Endothelial cell of umbilical vein (primary cell): ENCODE measurements around the gene METTL8. TPM values are rescaled to one million over a fixed set of nuclear protein-coding genes. Genes with fewer than 3 reads are reported as not detected.

Source experiments
- BruUV-seq: library from RNA; stranded (reverse); fragments of 400-500 nt; replicated peaks from 2 replicates; lab custom pipeline; 2021; lab: Mats Ljungman, UMichigan
- CTCF ChIA-PET: fragments of 300-600, 350-600 bp; sonication (Branson Sonifier 250); formaldehyde crosslinking; loops from one replicate; lab custom pipeline; 2021; ENCODE audit warnings: antibody characterized with exemption, inconsistent platforms; lab: Charles Lee
- POLR2A ChIA-PET: fragments of 300-600, 350-600 bp; sonication (Branson Sonifier 250); formaldehyde crosslinking; loops from one replicate; lab custom pipeline; 2021; ENCODE audit warnings: antibody characterized with exemption, inconsistent platforms; lab: Charles Lee
- DNase-seq: peaks from one replicate; pipeline ENCODE4 v3.0.0-alpha.2; 2011; ENCODE audit warnings: low read depth, low spot score
- FAIRE-seq: peaks from 2 replicates; lab custom pipeline; 2011; peaks lifted over from hg19 to GRCh38; lab: Jason Lieb, UNC
- H2AFZ ChIP-seq: 2 replicates; pipeline ENCODE4 v1.6.0; 2012; ENCODE audit warnings: low read depth, low read length, control low read depth, inconsistent platforms
- H3K27ac ChIP-seq: 2 replicates; pipeline ENCODE4 v1.5.1; 2011; ENCODE audit warnings: low read depth, mild to moderate bottlenecking, control low read depth, low read length, moderate library complexity; ENCODE audit not compliant: insufficient read depth
- H3K27me3 ChIP-seq, 2 experiments: 2 replicates each; pipeline versions ENCODE4 v1.6.0 to v1.6.1; 2011; ENCODE audit warnings: low read length in 2 of 2, mixed read lengths in 1 of 2; ENCODE audit not compliant: control insufficient read depth in 2 of 2, insufficient read depth in 2 of 2
- H3K36me3 ChIP-seq, 2 experiments: 2 replicates in 1 of 2; 3 replicates in 1 of 2; pipeline ENCODE4 v1.5.1; 2011; ENCODE audit warnings: low read length in 2 of 2, mild to moderate bottlenecking in 1 of 2, moderate library complexity in 1 of 2; ENCODE audit not compliant: control insufficient read depth in 2 of 2, insufficient read depth in 2 of 2; ENCODE audit errors: extremely low read depth in 1 of 2
- H3K4me1 ChIP-seq: 3 replicates; pipeline ENCODE4 v1.5.1; 2011; ENCODE audit warnings: mild to moderate bottlenecking, low read length; ENCODE audit not compliant: control insufficient read depth, insufficient read depth; ENCODE audit errors: extremely low read depth
- H3K4me2 ChIP-seq: 2 replicates; pipeline ENCODE4 v1.6.1; 2011; ENCODE audit warnings: low read length, control low read depth, mixed read lengths; ENCODE audit not compliant: insufficient read depth
- H3K4me3 ChIP-seq, 3 experiments: fragments of 200-600 bp in 1 of 3; sonication (generic), shearing (Covaris generic) in 1 of 3; replicated peaks in 1 of 3; 2 replicates each; pipeline ENCODE4 v1.5.1; 2011 to 2016; ENCODE audit warnings: control low read depth in 3 of 3, low read length in 3 of 3, mild to moderate bottlenecking in 2 of 3, inconsistent platforms in 1 of 3, low read depth in 1 of 3, moderate library complexity in 1 of 3; ENCODE audit not compliant: insufficient read depth in 1 of 3
- H3K79me2 ChIP-seq: 2 replicates; pipeline ENCODE4 v1.6.0; 2012; ENCODE audit warnings: low read length, inconsistent platforms; ENCODE audit not compliant: control insufficient read depth, insufficient read depth
- H3K9ac ChIP-seq: replicated peaks from 2 replicates; pipeline ENCODE3; 2011; ENCODE audit warnings: low read length, control low read depth; ENCODE audit not compliant: insufficient read depth; ENCODE audit errors: extremely low read depth
- H3K9me1 ChIP-seq: replicated peaks from 3 replicates; pipeline ENCODE4 v1.6.0; 2011; ENCODE audit warnings: mild to moderate bottlenecking, low read length; ENCODE audit not compliant: control insufficient read depth, insufficient read depth; ENCODE audit errors: extremely low read depth
- H3K9me3 ChIP-seq: replicated peaks from 2 replicates; pipeline ENCODE4 v1.5.1; 2012; ENCODE audit warnings: low read length, inconsistent platforms; ENCODE audit not compliant: control insufficient read depth, insufficient read depth
- H4K20me1 ChIP-seq: replicated peaks from 2 replicates; pipeline ENCODE3; 2011; ENCODE audit warnings: mild to moderate bottlenecking, low read length; ENCODE audit not compliant: control insufficient read depth, insufficient read depth; ENCODE audit errors: extremely low read depth
- CTCF ChIP-seq, 2 donors: IDR thresholded peaks; 1 replicate in 1 of 2; 2 replicates in 1 of 2; pipeline ENCODE4 v1.5.1; 2011; ENCODE audit warnings: low read length in 2 of 2, mild to moderate bottlenecking in 2 of 2, moderate library complexity in 2 of 2, control low read depth in 1 of 2, inconsistent platforms in 1 of 2, low read depth in 1 of 2; ENCODE audit not compliant: insufficient read depth in 1 of 2; ENCODE audit errors: extremely low read depth in 1 of 2
- EZH2 ChIP-seq: IDR thresholded peaks from 2 replicates; pipeline ENCODE4 v1.6.1; 2012; ENCODE audit warnings: borderline replicate concordance, low read depth, mild to moderate bottlenecking, moderate library complexity, low read length, inconsistent platforms; ENCODE audit not compliant: severe bottlenecking
- FOS ChIP-seq: IDR thresholded peaks from 2 replicates; pipeline ENCODE4 v1.6.1; 2011; ENCODE audit warnings: mild to moderate bottlenecking, low read length, moderate library complexity, borderline replicate concordance; ENCODE audit not compliant: insufficient read depth
- GATA2 ChIP-seq: IDR thresholded peaks from 2 replicates; pipeline ENCODE4 v1.7.0; 2011; ENCODE audit warnings: low read depth, mild to moderate bottlenecking, moderate library complexity, mixed read lengths, low read length; ENCODE audit not compliant: insufficient read length, insufficient read depth
- JUN ChIP-seq: IDR thresholded peaks from 2 replicates; pipeline ENCODE4 v1.6.1; 2011; ENCODE audit warnings: borderline replicate concordance, low read depth; ENCODE audit not compliant: insufficient read length, insufficient read depth
- MAX ChIP-seq: IDR thresholded peaks from 2 replicates; pipeline ENCODE4 v1.6.1; 2011; ENCODE audit not compliant: insufficient read depth, insufficient read length
- MYC ChIP-seq: IDR thresholded peaks from one replicate; pipeline ENCODE4 v1.6.1; 2011; ENCODE audit warnings: mild to moderate bottlenecking, low read depth, low read length
- POLR2A ChIP-seq: IDR thresholded peaks from 2 replicates; pipeline ENCODE4 v1.6.1; 2012; ENCODE audit warnings: low read depth, mild to moderate bottlenecking, control low read depth, low read length
- POLR2AphosphoS5 ChIP-seq: IDR thresholded peaks from 2 replicates; pipeline ENCODE4 v1.6.1; 2012; ENCODE audit warnings: low read depth, mild to moderate bottlenecking, control low read depth, low read length, moderate library complexity; ENCODE audit not compliant: insufficient read depth
- dilution Hi-C: fragments of 300-500 bp; cut with MboI; formaldehyde crosslinking; loops from one replicate; pipeline ENCODE4 v1.15.0; 2019; ENCODE audit warnings: low sequenced_read_pairs; ENCODE audit not compliant: extremely low pct_ligation_motif_present
- intact Hi-C: fragments of 100-400 bp; cut with micrococcal nuclease; formaldehyde crosslinking; loops from one replicate; pipeline ENCODE4 v1.10.0; 2022
- polyA plus RNA-seq, 4 experiments: library from polyadenylated mRNA; depleted of rRNA in 3 of 4; stranded (reverse) in 3 of 4; unstranded in 1 of 4; fragments of >200 nt; gene quantifications; 2 replicates each; pipeline versions ENCODE4 v1.2.1 to v1.2.3, GENCODE V29; 2011 to 2012; ENCODE audit warnings: missing spikeins in 1 of 4
- total RNA-seq: library from RNA; stranded (reverse); gene quantifications from 2 replicates; pipeline ENCODE4 v1.2.3, GENCODE V29; 2021

The METTL8 gene
- total and polyA plus RNA-seq, 2 donors (not counting 3 experiments of a cell fraction or from before 2014, with no cell fraction given) = 7.0 to 20.2 TPM

- H3K9me3 ChIP-seq = peaks cover 1% of the 10 kb centered on the region
- H3K27ac ChIP-seq = peak overlapping the region; percentile 60
- H3K4me2 ChIP-seq = peak overlapping the region; percentile 32
- H4K20me1 ChIP-seq = no peaks in the 10 kb centered on the region
- ChIA-PET POLR2A (no interaction called here), CTCF (no interaction called here)
- no peak overlapping the region for H3K4me3 ChIP-seq
- FAIRE-seq (peak; percentile 81), DNase-seq (peak; percentile 81)
- H3K4me1 ChIP-seq = peaks cover 29% of the 10 kb centered on the region
- peak overlapping the region; percentile 25 for H2AFZ ChIP-seq
- no peaks in the 10 kb centered on the region for H3K9me1 ChIP-seq
- BruUV-seq = no TSS peak
- H3K79me2 ChIP-seq = peaks cover 13% of the 10 kb centered on the region
- dilution Hi-C loops = no loop called here
- no peaks in the 10 kb centered on the region for H3K36me3 ChIP-seq
- TF ChIP-seq POLR2AphosphoS5 = peak; percentile 58
- no peak for TF ChIP-seq GATA2
- peak; percentile 86 for TF ChIP-seq JUN
- TF ChIP-seq MAX = no peak
- no peak for TF ChIP-seq CTCF (IDR thresholded peaks at IDR 0.05; ENCODE audit: extremely low read depth in 1 of 2, insufficient read depth in 1 of 2, low read depth in 1 of 2, low read length in 2 of 2)
- TF ChIP-seq FOS = peak; percentile 86
- TF ChIP-seq MYC = no peak
- no peak for TF ChIP-seq EZH2
- TF ChIP-seq POLR2A = no peak
- no peaks in the 10 kb centered on the region for H3K27me3 ChIP-seq
- intact Hi-C loops = loop anchor here (5.0 kb wide), 1 partner anchor 57 kb away; no protein-coding TSS in a partner anchor
- no peak overlapping the region for H3K9ac ChIP-seq
These were observed 29.5 kb downstream of the METTL8 start for GRCh38 chr2:171404261-171404660.
